Stimulated activated memory B cell treated with anti-CD40 and anti-IgM and Interleukin-4, amounts not matched to agents 10 μg/mL and 1 μg/mL and 100 μg/mL, for 72 hours (primary cell): ENCODE results near the gene PGM1.

Experiments
- ATAC-seq: fragments of 150-1000 bp; cut with Tn5 transposase; 2 replicates; pipeline ENCODE4 v1.10.0; 2021
- H3K27ac Mint-ChIP-seq: one replicate; pipeline ENCODE4 v1.8.0; 2022; ENCODE audit warnings: mild to moderate bottlenecking, mixed read lengths
- H3K27me3 Mint-ChIP-seq: one replicate; pipeline ENCODE4 v1.8.0; 2022; ENCODE audit warnings: mixed read lengths
- H3K36me3 Mint-ChIP-seq: one replicate; pipeline ENCODE4 v1.8.0; 2022; ENCODE audit warnings: mixed read lengths
- H3K4me1 Mint-ChIP-seq: one replicate; pipeline ENCODE4 v1.8.0; 2022; ENCODE audit warnings: mixed read lengths
- H3K4me3 Mint-ChIP-seq: one replicate; pipeline ENCODE4 v1.8.0; 2022; ENCODE audit warnings: mild to moderate bottlenecking, moderate library complexity, mixed read lengths
- H3K9me3 Mint-ChIP-seq: one replicate; pipeline ENCODE4 v1.8.0; 2022; ENCODE audit warnings: mixed read lengths

The PGM1 gene

DNA sequence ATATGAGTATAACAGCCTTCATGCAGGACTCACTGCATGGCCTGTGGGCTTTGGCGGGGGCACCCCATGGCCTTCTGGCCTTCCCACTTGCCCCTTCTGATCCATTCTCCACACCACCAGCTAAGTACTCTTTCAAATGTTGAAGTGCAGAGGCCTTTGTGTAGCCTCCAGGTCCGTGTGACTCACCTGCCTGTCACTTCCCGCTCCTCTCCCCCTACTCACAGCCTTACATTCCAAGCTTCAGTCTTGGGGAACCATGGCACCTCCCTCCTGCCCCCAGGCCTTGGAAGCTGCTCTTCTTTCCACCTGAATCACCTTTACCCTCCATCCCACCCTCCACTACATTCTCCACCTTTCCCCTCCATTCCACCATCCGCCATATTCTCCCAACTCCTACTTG, 69.6 kb downstream of the PGM1 start:
- no peak for ATAC-seq
- Mint-ChIP-seq H3K4me1 (no peaks in the 10 kb centered on the region), H3K36me3 (peaks cover 65% of the 10 kb centered on the region), H3K9me3 (peaks cover 8% of the 10 kb centered on the region), H3K27me3 (no peaks in the 10 kb centered on the region), H3K4me3 (no peak overlapping the region), H3K27ac (no peak overlapping the region)

DNA sequence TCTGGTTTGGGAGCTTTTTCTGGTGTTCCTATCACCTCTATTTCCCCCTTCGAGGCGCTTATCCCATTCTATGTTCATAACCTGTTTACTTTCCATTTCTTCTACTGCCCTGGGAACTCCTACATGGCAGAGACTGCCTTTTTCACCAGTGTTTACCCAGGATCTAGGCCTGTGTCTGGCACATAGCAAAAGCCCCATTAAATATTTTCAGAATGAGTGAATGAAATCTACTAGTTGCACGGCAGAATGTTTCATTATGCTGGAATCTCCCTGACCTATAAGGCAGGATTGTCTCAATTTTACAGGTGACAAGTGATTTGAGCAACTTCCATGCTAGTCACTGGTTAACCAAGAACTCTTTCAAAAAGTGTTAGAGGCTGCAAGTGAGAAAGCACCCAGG, 70.1 kb downstream of the PGM1 start:
- no peaks in the 10 kb centered on the region for H3K27me3 Mint-ChIP-seq
- H3K27ac Mint-ChIP-seq: no peak overlapping the region
- H3K9me3 Mint-ChIP-seq: peaks cover 8% of the 10 kb centered on the region
- H3K4me3 Mint-ChIP-seq: no peak overlapping the region
- H3K4me1 Mint-ChIP-seq: no peaks in the 10 kb centered on the region
- no peak for ATAC-seq
- peaks cover 62% of the 10 kb centered on the region for H3K36me3 Mint-ChIP-seq

DNA sequence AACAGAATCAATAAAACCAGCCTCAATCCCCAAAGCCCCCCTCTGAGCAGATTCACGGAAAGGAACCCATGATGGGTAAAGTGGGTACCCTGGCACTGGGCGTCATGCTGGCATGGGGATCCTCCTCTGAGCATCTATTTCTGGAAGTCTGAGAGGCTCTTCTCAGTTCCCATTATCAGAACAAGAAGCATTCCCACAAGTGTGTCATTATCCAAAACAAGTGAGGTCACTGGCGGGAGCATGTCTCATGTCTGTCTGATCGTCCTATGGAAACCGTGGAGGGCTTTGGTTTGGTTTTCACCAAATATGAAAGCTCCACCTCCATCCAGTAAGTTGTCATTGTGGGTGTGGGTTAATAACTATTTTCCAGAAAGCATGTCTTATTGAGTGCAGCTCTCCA, 70.7 kb downstream of the PGM1 start:
- H3K4me1 Mint-ChIP-seq: no peaks in the 10 kb centered on the region
- H3K9me3 Mint-ChIP-seq: peaks cover 8% of the 10 kb centered on the region
- ATAC-seq: no peak
- H3K27ac Mint-ChIP-seq: no peak overlapping the region
- H3K4me3 Mint-ChIP-seq: no peak overlapping the region
- no peaks in the 10 kb centered on the region for H3K27me3 Mint-ChIP-seq
- H3K36me3 Mint-ChIP-seq: peaks cover 57% of the 10 kb centered on the region

DNA sequence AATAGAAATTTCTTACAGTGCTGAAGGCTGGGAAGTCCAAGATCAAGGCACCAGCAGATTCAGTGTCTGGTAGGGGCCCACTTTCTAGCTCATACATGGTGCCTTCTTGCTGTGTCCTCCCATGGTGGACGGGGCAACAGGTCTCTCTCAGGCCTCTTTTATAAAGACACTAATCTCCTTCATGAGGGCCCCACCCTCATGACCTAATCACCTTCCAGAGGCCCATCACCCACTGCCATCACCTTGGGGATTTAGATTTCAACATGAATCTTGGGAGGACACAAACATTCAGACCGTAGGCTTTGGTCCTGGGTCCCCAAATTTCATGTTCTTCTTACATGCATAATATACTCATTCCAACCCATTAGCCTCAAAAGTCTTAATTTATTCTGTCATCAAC, 71.5 kb downstream of the PGM1 start:
- H3K27me3 Mint-ChIP-seq: no peaks in the 10 kb centered on the region
- H3K4me3 Mint-ChIP-seq: no peak overlapping the region
- H3K27ac Mint-ChIP-seq: no peak overlapping the region
- ATAC-seq: no peak
- H3K36me3 Mint-ChIP-seq: peaks cover 48% of the 10 kb centered on the region
- peaks cover 8% of the 10 kb centered on the region for H3K9me3 Mint-ChIP-seq
- no peaks in the 10 kb centered on the region for H3K4me1 Mint-ChIP-seq

DNA sequence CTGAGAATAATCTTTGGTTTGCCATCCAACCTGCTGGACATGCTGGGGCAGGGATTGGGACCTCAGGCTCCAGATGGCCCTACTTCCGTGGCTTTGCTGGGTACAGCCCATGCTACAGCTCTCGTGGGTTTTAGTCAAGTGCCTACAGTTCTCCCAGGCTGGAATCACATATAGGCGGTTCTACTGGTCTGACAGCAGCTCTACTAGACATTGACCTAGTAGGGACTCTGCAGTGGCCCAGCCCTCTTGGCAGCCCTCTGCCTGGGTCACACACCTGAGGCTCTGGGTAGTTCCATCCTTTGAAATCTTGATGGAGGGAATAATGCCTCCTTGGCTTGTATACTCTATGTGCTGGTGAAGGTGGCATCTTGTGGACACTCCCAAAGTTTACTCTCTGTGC, 72.2 kb downstream of the PGM1 start:
- no peak for ATAC-seq
- H3K9me3 Mint-ChIP-seq: peaks cover 8% of the 10 kb centered on the region
- no peaks in the 10 kb centered on the region for H3K27me3 Mint-ChIP-seq
- H3K4me3 Mint-ChIP-seq: no peak overlapping the region
- H3K27ac Mint-ChIP-seq: no peak overlapping the region
- H3K36me3 Mint-ChIP-seq: peaks cover 43% of the 10 kb centered on the region
- H3K4me1 Mint-ChIP-seq: no peaks in the 10 kb centered on the region

DNA sequence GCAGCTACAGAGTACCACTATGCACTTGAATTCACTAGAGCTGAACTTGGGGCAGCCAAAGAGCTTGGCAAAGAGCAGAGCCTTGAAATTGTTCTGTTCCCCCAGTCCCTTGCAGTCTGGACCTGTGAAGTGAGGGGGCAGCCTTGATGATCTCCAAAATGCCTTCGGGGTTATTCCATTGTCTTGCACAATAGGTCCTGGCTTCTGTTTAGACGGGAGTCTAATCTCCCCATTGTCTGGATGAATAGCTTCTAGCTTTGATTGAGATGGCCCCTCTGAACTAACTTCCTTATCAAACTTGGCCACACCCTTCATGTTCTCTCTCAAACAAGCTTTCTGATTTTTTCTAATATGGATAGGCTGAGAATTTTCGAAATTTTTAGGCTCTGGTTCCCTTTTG, 72.6 kb downstream of the PGM1 start:
- Mint-ChIP-seq H3K36me3 (peaks cover 43% of the 10 kb centered on the region), H3K4me1 (no peaks in the 10 kb centered on the region), H3K9me3 (peaks cover 8% of the 10 kb centered on the region), H3K27me3 (no peaks in the 10 kb centered on the region), H3K27ac (no peak overlapping the region), H3K4me3 (no peak overlapping the region)
- ATAC-seq: no peak

DNA sequence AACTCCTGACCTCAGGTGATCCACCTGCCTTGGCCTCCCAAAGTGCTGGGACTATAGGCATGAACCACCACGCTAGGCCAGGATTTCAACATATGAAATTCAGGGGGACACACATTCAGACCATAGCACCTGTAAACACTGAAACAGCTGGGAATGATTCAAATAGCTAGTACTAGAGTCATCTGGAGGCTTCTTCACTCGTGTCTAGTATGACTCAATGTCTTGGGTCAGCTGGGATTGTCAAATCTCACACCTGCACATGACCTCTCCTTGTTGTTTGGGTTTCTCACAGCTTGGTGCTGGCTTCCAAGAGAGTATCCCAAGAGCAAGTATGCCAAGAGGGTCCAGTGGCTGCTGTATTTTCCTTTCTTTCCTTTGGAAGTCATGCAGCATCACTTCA, 75.1 kb downstream of the PGM1 start:
- H3K9me3 Mint-ChIP-seq: peaks cover 3% of the 10 kb centered on the region
- no peak overlapping the region for H3K4me3 Mint-ChIP-seq
- no peaks in the 10 kb centered on the region for H3K27me3 Mint-ChIP-seq
- no peaks in the 10 kb centered on the region for H3K4me1 Mint-ChIP-seq
- peaks cover 22% of the 10 kb centered on the region for H3K36me3 Mint-ChIP-seq
- no peak for ATAC-seq
- no peak overlapping the region for H3K27ac Mint-ChIP-seq

DNA sequence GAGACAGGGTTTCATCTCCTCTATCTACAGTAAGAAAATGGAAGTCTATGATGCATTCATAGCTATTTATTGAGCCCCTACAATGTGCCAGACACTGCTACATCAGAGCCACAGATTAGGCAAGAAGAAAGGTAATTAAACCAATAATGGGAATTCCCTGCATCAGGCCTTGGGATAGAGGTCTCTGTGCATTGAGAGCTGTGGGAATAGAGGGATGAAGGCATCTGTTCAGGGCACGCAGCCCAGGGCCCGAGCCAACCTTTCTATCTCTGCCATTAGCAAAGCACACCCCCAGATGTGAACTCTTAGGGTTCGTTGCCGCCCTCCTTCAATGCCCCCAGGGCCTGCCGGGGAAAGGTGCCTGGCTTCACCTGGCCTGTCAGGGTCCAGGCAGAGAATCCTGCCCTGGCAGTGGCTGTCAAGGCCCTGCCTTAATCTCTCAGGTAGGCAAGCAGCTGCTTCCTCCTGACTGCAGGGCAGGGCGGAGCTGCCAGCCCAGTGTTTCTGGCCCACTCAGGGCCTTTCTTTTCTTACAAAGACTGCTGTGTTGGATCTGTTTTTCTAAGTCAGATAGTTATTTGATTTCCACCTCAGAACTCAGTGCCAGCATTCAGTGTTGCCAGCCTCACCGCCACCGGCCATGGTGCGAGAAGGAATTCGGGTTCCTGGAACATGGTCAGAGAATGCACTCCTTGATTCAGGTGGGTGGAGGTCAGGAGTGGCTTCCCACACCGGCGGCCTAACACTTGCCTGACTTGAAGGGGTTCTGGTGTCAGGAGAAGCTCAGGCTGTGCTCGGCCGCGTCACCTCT, 76.1 kb downstream of the PGM1 start:
- no peak overlapping the region for H3K4me3 Mint-ChIP-seq
- no peaks in the 10 kb centered on the region for H3K4me1 Mint-ChIP-seq
- H3K27ac Mint-ChIP-seq: no peak overlapping the region
- H3K27me3 Mint-ChIP-seq: no peaks in the 10 kb centered on the region
- ATAC-seq: no peak
- H3K9me3 Mint-ChIP-seq: no peaks in the 10 kb centered on the region
- H3K36me3 Mint-ChIP-seq: peaks cover 17% of the 10 kb centered on the region

DNA sequence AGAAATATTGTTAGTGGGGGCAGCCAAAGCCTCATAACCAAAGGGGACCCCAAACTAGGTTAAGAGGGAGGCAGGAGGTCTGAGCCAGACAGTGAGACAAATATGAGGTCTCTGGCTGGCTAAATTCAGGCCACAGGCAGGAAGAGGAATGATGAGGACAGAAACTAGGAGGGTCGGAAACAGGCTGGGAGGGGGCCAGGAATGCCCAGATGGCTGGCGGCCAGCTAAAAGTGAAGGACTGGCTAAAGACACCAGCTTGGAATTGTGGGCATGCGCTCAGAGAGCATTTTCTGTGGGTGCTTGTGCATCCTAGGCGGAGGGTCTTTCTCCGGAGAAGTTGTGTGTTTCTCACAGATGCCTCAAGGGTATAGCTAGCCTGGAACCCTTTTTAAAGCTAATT, 77.0 kb downstream of the PGM1 start:
- H3K9me3 Mint-ChIP-seq: no peaks in the 10 kb centered on the region
- H3K27me3 Mint-ChIP-seq: no peaks in the 10 kb centered on the region
- peaks cover 15% of the 10 kb centered on the region for H3K36me3 Mint-ChIP-seq
- no peak for ATAC-seq
- no peak overlapping the region for H3K4me3 Mint-ChIP-seq
- H3K4me1 Mint-ChIP-seq: no peaks in the 10 kb centered on the region
- H3K27ac Mint-ChIP-seq: no peak overlapping the region

DNA sequence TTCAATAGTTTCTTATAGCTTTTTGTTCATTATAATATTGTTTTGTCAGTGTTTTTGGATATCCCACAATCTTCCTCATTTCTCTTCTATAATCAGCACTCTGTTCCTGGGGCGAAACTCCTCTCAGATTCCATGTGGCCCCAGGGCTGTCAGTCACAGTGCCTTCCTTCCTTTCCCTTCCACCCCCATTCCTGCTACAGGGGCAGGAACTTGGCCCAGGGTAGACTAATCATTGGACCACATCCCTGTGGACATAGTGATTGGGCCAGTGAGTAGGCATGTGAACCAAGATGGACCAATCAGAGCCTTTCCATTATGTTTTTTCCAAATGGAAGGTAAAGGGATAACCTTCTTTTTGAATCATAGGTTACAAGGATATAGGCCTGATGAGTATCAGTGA, 78.3 kb downstream of the PGM1 start:
- no peak overlapping the region for H3K27ac Mint-ChIP-seq
- H3K9me3 Mint-ChIP-seq: no peaks in the 10 kb centered on the region
- no peak for ATAC-seq
- no peak overlapping the region for H3K4me3 Mint-ChIP-seq
- no peaks in the 10 kb centered on the region for H3K4me1 Mint-ChIP-seq
- H3K36me3 Mint-ChIP-seq: peaks cover 9% of the 10 kb centered on the region
- no peaks in the 10 kb centered on the region for H3K27me3 Mint-ChIP-seq

DNA sequence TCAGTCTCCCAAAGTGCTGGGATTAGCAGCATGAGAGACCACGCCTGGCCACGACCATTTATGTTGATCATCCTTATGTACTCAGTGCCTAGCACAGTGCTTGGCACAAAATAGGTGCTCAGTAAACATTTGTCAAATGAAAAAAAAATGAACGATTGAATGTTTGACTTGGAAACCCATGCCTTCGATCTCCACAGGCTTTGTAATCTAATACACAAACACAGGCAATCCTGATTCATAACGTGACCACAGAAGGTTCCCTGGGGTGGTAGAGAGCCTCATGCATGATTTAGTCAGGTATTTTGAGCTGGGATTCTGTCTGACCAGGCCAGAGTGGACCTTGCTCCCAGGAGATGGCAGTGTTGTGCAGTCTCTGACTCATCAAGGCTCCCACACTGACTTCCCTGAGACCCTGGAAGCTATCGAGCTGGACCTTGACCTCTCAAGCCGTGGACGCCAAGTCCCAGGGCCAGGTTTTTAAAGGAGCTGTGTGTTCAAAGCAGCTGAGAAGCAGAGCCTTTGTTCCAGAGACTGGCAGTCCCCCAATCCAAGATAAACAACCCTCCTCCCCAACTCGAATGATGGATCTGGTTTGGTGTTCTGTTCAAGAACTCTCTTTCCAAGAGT, 81.1 kb downstream of the PGM1 start:
- H3K9me3 Mint-ChIP-seq: no peaks in the 10 kb centered on the region
- no peak overlapping the region for H3K4me3 Mint-ChIP-seq
- ATAC-seq: peak; percentile 59
- no peaks in the 10 kb centered on the region for H3K27me3 Mint-ChIP-seq
- no peak overlapping the region for H3K27ac Mint-ChIP-seq
- H3K36me3 Mint-ChIP-seq: peaks cover 8% of the 10 kb centered on the region
- H3K4me1 Mint-ChIP-seq: no peaks in the 10 kb centered on the region

DNA sequence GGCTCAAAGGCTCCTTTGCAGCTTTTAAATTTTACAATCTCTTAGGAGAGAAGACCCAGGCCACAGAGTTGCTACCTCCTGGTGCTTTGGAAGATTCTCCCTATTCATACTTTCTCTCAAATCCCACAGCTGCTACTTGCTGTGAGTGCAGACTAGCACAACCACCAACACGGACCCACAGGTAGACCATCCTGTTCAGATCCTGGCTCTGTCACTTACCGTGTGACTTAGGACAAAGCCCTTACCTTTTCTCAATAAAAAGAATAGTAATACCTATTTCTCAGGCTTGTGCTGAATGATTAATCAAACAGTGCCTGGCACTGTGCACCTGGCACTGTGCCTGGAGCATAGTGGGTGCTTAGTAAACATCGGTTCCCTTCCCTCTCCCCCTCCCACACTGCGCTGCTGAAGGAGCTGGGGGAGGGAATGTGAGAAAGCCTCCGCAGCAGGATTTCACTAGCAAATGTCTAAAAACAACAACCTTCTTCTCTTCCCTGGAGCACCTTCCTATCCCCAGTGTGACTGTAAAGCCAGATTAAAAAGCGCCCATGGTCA, 81.7 kb downstream of the PGM1 start:
- no peaks in the 10 kb centered on the region for H3K4me1 Mint-ChIP-seq
- no peak overlapping the region for H3K4me3 Mint-ChIP-seq
- no peaks in the 10 kb centered on the region for H3K27me3 Mint-ChIP-seq
- no peak overlapping the region for H3K27ac Mint-ChIP-seq
- no peaks in the 10 kb centered on the region for H3K9me3 Mint-ChIP-seq
- no peak for ATAC-seq
- H3K36me3 Mint-ChIP-seq: peaks cover 8% of the 10 kb centered on the region

DNA sequence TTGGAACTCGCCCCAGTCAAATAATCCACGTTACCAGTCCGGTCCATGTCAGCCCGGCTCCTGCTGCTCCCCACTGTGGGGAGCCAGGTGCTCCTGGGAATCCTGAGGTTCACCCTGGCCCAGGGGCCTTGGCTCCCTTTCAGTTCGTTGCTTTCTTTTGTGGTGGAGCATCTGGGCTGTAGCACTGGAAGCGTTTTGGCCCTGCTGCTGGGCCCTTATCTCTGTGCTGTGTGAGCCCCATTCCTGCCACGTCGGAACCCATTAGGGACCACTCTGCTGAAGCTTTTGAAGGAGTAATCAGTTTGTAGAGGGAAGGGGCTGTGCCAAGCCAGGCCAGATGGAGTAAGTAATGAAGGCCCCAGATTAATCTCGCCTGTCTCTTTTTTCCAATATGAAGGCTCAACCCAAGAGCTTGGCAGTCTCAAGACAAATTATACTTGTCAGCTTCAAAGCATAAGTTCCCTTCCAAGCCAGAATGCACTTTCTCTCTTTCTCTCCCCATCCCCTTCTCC, 82.3 kb downstream of the PGM1 start:
- Mint-ChIP-seq H3K27me3 (no peaks in the 10 kb centered on the region), H3K27ac (no peak overlapping the region), H3K4me3 (no peak overlapping the region), H3K9me3 (no peaks in the 10 kb centered on the region), H3K36me3 (peaks cover 8% of the 10 kb centered on the region), H3K4me1 (no peaks in the 10 kb centered on the region)
- ATAC-seq: no peak

DNA sequence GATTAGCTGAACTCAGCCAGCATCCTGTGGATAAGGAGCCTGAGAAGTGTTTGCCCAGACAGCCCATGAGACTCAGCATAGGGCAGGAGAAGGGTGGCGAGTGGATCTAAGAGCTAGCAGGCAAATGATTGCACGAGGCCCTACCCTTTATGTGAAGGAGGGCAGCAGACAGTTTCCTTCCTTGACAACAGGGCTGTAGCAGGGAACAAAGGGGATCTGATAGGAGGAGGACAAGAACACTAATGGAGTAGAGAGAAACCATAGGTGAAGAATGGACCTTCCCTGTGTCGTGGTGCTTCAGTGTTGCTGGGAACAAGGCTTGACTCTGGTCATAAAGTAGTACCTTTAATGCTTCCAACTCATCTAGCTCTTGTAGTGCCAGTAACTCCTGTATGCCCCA, 84.3 kb downstream of the PGM1 start:
- ATAC-seq: no peak
- Mint-ChIP-seq H3K4me1 (no peaks in the 10 kb centered on the region), H3K27me3 (no peaks in the 10 kb centered on the region), H3K9me3 (no peaks in the 10 kb centered on the region), H3K4me3 (no peak overlapping the region), H3K27ac (no peak overlapping the region), H3K36me3 (peaks cover 8% of the 10 kb centered on the region)

DNA sequence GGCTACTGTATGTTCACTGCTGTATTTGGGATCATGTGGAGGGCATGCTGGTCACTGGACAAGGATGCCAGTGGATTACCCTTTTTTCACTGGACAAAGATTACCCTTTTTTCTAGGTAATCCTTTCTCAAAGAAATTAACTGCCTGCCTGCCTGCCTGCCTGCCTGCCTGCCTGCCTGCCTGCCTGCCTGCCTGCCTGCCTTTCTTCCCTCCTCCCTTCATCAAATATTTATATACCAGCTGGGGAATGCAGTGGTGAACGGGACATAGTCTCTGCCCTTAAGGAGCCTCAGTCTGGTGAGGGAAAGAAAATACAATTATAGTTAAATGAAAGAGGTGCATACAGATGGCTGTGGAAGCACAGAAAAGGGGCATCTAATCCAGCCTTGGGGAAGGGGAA, 85.0 kb downstream of the PGM1 start:
- Mint-ChIP-seq H3K27me3 (no peaks in the 10 kb centered on the region), H3K4me1 (no peaks in the 10 kb centered on the region), H3K27ac (no peak overlapping the region), H3K36me3 (peaks cover 7% of the 10 kb centered on the region), H3K9me3 (no peaks in the 10 kb centered on the region), H3K4me3 (no peak overlapping the region)
- no peak for ATAC-seq

DNA sequence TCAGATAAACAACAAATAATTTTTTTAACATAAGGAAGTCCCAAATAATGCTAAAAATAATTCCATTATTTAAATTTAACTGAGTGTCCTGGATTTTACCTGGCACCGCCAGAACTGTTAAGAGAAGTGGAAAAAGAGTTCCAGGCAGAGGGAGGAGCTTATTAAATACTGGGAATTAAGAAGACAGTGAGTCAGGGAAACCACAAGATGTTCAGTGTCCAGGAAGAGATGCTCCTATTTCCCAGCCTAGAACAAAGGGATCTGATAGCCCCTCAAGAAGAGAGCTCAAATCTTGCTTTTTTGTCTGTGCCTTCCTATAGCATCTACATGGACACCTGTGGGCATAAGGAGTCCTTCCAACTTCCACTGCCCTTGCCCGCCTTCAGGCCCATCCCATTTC, 85.9 kb downstream of the PGM1 start:
- no peak overlapping the region for H3K4me3 Mint-ChIP-seq

More for the DNA sequence above, 85.9 kb downstream of the PGM1 start:
- no peaks in the 10 kb centered on the region for H3K9me3 Mint-ChIP-seq
- H3K36me3 Mint-ChIP-seq: no peaks in the 10 kb centered on the region
- H3K27me3 Mint-ChIP-seq: no peaks in the 10 kb centered on the region
- no peak for ATAC-seq
- H3K4me1 Mint-ChIP-seq: no peaks in the 10 kb centered on the region
- H3K27ac Mint-ChIP-seq: no peak overlapping the region
